Keratinocyte (primary cell): ENCODE data around the gene ATF7IP.

ENCODE experiments used
- EZH2 ChIP-seq: IDR thresholded peaks from one replicate; pipeline ENCODE4 v1.6.1; 2012; ENCODE audit warnings: inconsistent platforms, mild to moderate bottlenecking, low read length, moderate library complexity
- TF ChIP-seq, protein P1 (sequence below), 3 experiments: IDR thresholded peaks in 1 of 3; conservative IDR thresholded peaks in 1 of 3; optimal IDR thresholded peaks in 1 of 3; 2 replicates in 2 of 3; 3 replicates in 1 of 3; pipeline versions ENCODE3 to v1.5.1; 2011; ENCODE audit warnings: low read length in 3 of 3, mild to moderate bottlenecking in 3 of 3, moderate library complexity in 2 of 3, control low read depth in 1 of 3, inconsistent platforms in 1 of 3; ENCODE audit not compliant: insufficient read depth in 2 of 3; ENCODE audit errors: extremely low read depth in 1 of 3

DNA sequence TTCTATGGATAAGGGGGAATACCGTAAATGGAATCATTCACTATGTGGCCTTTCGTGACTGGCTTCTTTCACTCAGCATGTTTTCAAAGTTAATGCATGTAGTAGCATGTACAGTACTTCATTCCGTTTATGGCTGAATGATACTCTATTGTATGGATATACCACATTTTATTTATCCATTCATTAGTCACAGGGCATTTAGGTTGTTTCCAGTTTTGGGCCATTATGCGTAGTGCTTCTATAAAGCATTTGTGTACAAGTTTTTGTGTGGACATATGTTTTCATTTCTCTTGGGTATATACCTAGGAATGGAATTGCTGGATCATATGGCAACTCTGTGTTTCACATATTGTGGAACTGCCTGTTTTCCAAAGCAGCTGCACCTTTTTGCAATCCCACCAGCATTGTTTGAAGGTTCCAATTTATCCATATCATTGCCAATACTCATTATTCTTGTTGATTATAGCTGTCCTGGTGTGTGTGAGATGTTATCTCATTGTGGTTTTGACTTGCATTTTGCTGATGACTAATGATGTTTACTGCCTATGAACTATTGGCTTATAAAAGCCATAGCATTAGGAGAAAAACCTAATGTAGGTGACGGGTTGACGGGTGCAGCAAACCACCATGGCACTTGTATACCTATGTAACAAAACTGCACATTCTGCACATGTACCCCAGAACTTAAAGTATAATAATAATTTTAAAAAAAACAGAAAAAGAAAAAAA lies 45.5 kb downstream of the ATF7IP start:
- TF ChIP-seq, protein P1, sequence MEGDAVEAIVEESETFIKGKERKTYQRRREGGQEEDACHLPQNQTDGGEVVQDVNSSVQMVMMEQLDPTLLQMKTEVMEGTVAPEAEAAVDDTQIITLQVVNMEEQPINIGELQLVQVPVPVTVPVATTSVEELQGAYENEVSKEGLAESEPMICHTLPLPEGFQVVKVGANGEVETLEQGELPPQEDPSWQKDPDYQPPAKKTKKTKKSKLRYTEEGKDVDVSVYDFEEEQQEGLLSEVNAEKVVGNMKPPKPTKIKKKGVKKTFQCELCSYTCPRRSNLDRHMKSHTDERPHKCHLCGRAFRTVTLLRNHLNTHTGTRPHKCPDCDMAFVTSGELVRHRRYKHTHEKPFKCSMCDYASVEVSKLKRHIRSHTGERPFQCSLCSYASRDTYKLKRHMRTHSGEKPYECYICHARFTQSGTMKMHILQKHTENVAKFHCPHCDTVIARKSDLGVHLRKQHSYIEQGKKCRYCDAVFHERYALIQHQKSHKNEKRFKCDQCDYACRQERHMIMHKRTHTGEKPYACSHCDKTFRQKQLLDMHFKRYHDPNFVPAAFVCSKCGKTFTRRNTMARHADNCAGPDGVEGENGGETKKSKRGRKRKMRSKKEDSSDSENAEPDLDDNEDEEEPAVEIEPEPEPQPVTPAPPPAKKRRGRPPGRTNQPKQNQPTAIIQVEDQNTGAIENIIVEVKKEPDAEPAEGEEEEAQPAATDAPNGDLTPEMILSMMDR (optimal IDR thresholded peaks at IDR 0.05 in 1 of 3, IDR thresholded peaks at IDR 0.05 in 1 of 3, conservative IDR thresholded peaks at IDR 0.05 in 1 of 3; ENCODE audit: extremely low read depth in 1 of 3, insufficient read depth in 2 of 3, low read length in 3 of 3) = no peak
- TF ChIP-seq EZH2 = no peak
